HepG2 (cell line): Measurements from ENCODE around the gene GRHPR. TPM values are rescaled to one million over a fixed set of nuclear protein-coding genes. Genes with fewer than 3 reads are reported as not detected.

Experiments used
- ARID5B ChIP-seq: IDR thresholded peaks from 2 replicates; pipeline ENCODE4 v1.4.0; 2020; ENCODE audit warnings: mild to moderate bottlenecking, missing genetic modification reagents
- BHLHE40 ChIP-seq: IDR thresholded peaks from 2 replicates; pipeline ENCODE4 v1.6.1; 2011; ENCODE audit warnings: low read length, improper control_type of control experiment
- GATAD2A ChIP-seq: IDR thresholded peaks from 2 replicates; pipeline ENCODE4 v1.6.1; 2016
- MAFF ChIP-seq: IDR thresholded peaks from 2 replicates; pipeline ENCODE4 v1.6.1; 2011; ENCODE audit warnings: low read depth, low read length, improper control_type of control experiment
- MXI1 ChIP-seq: IDR thresholded peaks from 3 replicates; pipeline ENCODE4 v1.6.1; 2012; ENCODE audit warnings: low read depth, low read length, inconsistent platforms, borderline replicate concordance
- NR2C2 ChIP-seq: sonication (generic); formaldehyde crosslinking; IDR thresholded peaks from 2 replicates; pipeline ENCODE4 v1.4.0; 2020; ENCODE audit warnings: missing genetic modification reagents, mild to moderate bottlenecking, moderate library complexity, borderline replicate concordance
- PATZ1 ChIP-seq: sonication (generic); formaldehyde crosslinking; IDR thresholded peaks from 2 replicates; pipeline ENCODE4 v1.4.0; 2020; ENCODE audit warnings: missing genetic modification reagents
- RXRA ChIP-seq: sonication (generic); formaldehyde crosslinking; IDR thresholded peaks from 2 replicates; pipeline ENCODE4 v1.5.1; 2020; ENCODE audit warnings: missing genetic modification reagents
- SALL1 ChIP-seq: sonication (generic); formaldehyde crosslinking; IDR thresholded peaks from 2 replicates; pipeline ENCODE4 v1.8.0; 2022; ENCODE audit warnings: mild to moderate bottlenecking, missing genetic modification reagents
- TEAD3 ChIP-seq: optimal IDR thresholded peaks from 2 replicates; pipeline ENCODE3; 2016; ENCODE audit warnings: borderline replicate concordance
- TEF ChIP-seq: sonication (generic); formaldehyde crosslinking; IDR thresholded peaks from 2 replicates; pipeline ENCODE4 v1.5.0; 2020; ENCODE audit warnings: missing genetic modification reagents
- ZBTB38 ChIP-seq: sonication (generic); formaldehyde crosslinking; IDR thresholded peaks from 2 replicates; pipeline ENCODE4 v1.5.1; 2020; ENCODE audit warnings: mild to moderate bottlenecking, missing genetic modification reagents
- ZMAT3 ChIP-seq: sonication (generic); formaldehyde crosslinking; conservative IDR thresholded peaks from 2 replicates; pipeline ENCODE4 v1.7.0; 2021; ENCODE audit warnings: missing genetic modification reagents
- ZNF496 ChIP-seq: sonication (generic); formaldehyde crosslinking; IDR thresholded peaks from 2 replicates; pipeline ENCODE4 v1.8.1; 2023; ENCODE audit warnings: mild to moderate bottlenecking, moderate library complexity, missing genetic modification reagents; ENCODE audit not compliant: insufficient replicate concordance
- ZNF687 ChIP-seq: sonication (generic); formaldehyde crosslinking; IDR thresholded peaks from 2 replicates; pipeline ENCODE4 v1.5.1; 2020; ENCODE audit warnings: mild to moderate bottlenecking, missing genetic modification reagents, moderate library complexity
- ZNF782 ChIP-seq: sonication (generic); formaldehyde crosslinking; IDR thresholded peaks from 2 replicates; pipeline ENCODE4 v1.4.0; 2020; ENCODE audit warnings: missing genetic modification reagents, mild to moderate bottlenecking, borderline replicate concordance
- ZNF784 ChIP-seq: sonication (generic); formaldehyde crosslinking; IDR thresholded peaks from 2 replicates; pipeline ENCODE4 v1.5.1; 2020; ENCODE audit warnings: missing genetic modification reagents, mild to moderate bottlenecking, borderline replicate concordance
- polyA plus RNA-seq, 8 experiments: library from polyadenylated mRNA; depleted of rRNA in 3 of 8; stranded (reverse) in 7 of 8; unstranded in 1 of 8; fragments of >200 nt; fragmentation: Illumina TruSeq in 4 of 8; extraction: Trizol in 4 of 8; gene quantifications; 2 replicates each; pipeline versions ENCODE4 v1.2.1 to v1.2.3, GENCODE V29; 2011 to 2016; ENCODE audit warnings: low read depth in 4 of 8, missing spikeins in 1 of 8, mixed read lengths in 1 of 8; ENCODE audit not compliant: insufficient read depth in 1 of 8
- total RNA-seq, 5 experiments: library from RNA; depleted of rRNA; stranded (reverse); fragments of >200 nt; fragmentation: Illumina TruSeq; extraction: Trizol; gene quantifications; 2 replicates each; pipeline ENCODE4 v1.2.3, GENCODE V29; 2016; ENCODE audit warnings: low read depth in 1 of 5

Gene GRHPR
- total and polyA plus RNA-seq, 2 of the 13 experiments (the other 11 are each of a cell fraction or from before 2014, with no cell fraction given) = 113 to 115 TPM

- peak; percentile 72 for TF ChIP-seq RXRA
- TF ChIP-seq MAFF = 0 out of 2 replicates have a peak, but pooled peaks have one; percentile 33
- peak; percentile 74 for TF ChIP-seq NR2C2 (CRISPR knock-in tag)
- TF ChIP-seq ZNF687 (CRISPR knock-in tag) = peak; percentile 74
- TF ChIP-seq SALL1 (CRISPR knock-in tag) = peak; percentile 77
- TF ChIP-seq ZNF784 (CRISPR knock-in tag) = 0 out of 2 replicates have a peak, but pooled peaks have one; percentile 39
- peak; percentile 67 for TF ChIP-seq TEAD3
- no peak for TF ChIP-seq ZMAT3 (CRISPR knock-in tag)
- TF ChIP-seq PATZ1 (CRISPR knock-in tag) = 0 out of 2 replicates have a peak, but pooled peaks have one; percentile 24
- TF ChIP-seq TEF = no peak
- peak; percentile 63 for TF ChIP-seq ARID5B (CRISPR knock-in tag)
- TF ChIP-seq MXI1 = peak; percentile 20; the same call in 1 of the 3 replicates
- peak; percentile 58; the same call in 1 of the 2 replicates for TF ChIP-seq GATAD2A (CRISPR knock-in tag)
- peak; percentile 41; the same call in 1 of the 2 replicates for TF ChIP-seq ZBTB38 (CRISPR knock-in tag)
- TF ChIP-seq BHLHE40 = peak; percentile 55; the same call in 1 of the 2 replicates
- TF ChIP-seq ZNF496 (CRISPR knock-in tag) = no peak
- no peak for TF ChIP-seq ZNF782 (CRISPR knock-in tag)
These were observed 1.7 kb downstream of the GRHPR start (continued) for GRCh38 chr9:37424204-37424685.
